GM20431 (cell line): ENCODE results near the gene TACC3.

ENCODE experiments used
- in situ Hi-C: fragments of 300-500 bp; cut with MseI, MboI; formaldehyde crosslinking; loops from one replicate; pipeline ENCODE4 v1.15.0; 2020; ENCODE audit warnings: low sequenced_read_pairs; ENCODE audit not compliant: unreplicated experiment

The TACC3 gene

DNA sequence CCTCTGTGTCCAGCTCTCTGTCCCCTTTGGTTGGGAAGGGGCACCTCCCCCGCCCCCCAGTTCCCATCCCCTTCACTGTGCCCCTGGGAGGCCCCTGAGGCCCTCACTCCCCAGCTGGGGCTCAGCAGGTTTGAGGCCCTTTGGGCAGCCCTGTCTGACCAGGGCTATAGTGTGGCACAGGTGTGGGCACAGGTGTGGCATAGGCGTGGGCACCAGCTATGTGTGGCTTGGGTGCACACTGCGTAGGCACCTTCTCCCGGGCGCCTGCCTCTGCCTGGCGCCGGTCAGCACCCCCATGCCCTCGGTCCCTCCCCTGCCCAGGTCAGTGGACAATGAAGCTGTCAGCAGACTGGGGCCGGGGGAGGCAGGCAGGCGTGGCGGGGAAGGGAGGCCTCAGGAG lies 64.3 kb downstream of the TACC3 start:
- in situ Hi-C loops = no loop called here

DNA sequence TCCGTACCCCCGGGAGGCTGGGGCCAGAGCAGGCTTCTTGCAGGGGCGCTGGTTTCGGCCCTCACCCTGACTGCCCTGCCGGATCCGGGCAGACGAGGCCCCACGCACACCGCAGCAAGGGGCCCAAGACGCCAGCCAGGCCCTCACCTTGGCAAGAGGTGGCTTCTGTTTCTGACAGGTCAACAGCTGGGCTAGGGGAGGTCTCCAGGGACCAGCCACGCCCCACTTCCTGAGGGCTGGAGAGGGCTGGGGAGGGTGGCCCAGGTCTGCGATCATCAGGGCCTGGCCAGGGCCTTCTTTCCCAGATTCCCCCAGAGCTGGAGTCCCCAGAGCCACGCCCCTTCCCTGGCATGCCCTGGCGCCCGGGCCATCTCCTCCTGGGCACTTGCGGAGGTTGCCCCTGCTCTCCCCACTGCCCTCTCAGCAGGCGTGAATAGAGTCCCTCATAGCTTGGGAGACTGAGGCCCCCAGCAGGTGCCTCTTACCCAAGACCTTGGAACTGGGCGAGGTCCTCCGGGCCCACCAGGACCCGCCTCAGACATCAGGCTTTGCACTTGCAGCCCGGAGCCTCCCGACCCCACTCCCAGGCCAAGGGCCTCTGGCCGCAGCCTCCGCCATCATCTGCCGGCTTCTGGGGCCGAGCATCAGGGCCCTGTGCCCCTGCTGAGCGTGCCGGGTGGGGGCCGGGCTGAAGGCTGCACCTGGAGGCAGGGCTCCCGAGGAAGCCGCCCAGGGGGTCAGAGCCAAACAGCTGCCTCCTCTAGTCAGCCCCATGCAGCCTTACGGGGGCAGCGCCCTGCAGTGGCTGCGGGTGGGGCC lies 65.4 kb downstream of the TACC3 start:
- in situ Hi-C loops = no loop called here

DNA sequence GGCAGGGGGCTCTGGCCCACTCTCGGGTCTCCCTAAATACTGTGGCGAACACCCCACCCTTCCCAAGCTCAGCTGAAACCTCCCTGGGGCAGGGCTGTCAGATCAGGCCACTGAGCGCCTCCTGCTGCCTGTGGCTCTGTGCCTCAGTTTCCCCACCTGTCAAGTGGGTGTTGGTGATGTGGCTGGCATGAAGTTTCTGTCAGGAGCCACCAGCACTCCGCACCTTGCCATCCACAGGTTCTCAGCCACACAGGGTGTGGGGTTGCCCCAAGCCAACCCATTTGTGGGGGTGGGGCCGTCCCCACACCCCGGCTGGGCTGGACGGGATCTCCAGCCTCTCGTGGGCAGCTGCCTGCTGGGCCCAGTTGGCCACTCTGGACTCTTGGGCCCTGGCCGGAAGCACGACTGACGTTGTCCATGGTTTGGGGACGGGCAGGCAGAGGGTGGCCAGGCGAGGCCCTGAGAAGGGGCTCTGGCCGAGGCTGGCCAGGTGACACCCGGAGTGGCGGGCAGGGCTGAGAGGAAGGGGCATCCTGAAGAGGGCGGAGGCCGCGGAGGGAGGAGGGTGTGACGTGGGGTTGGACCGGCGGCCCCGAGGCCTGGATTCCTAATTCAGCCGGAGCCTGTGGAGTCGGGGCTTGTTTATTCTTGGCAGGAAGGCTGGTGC lies 66.2 kb downstream of the TACC3 start:
- in situ Hi-C loops = no loop called here

DNA sequence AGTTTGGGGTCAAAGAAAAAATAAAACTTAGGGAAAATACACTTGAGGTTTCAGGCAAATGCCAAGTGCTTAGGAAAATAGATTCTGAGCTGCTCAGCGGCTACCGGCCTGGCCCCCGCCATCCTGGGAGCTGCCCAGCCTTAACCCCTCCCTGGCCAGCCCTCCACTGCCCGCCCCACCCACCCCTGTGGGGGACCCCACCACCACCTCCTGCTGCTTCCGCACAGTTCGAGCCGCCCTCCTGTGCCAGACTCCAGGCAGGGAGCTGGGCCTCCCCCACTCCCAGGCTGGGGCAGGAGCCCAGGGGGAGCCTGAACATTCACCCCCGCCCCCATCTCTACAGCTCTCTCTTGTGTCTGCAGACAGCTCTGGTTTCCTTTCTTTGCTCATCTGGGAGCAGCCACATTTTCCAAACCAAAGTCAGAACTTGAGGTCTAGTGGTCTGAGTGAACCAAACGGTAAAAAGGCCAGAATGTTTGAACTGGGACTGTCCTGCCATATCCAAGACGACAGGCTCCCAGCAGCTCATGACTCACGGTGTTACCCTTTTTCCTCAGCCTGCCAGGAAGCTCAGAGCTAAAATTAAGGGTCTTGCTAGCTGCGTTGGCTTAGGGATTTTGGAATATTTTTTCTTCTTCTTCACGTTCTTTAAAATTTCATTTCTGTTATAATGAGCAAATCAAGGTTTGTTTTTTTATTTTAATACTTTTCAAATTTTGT lies 67.1 kb downstream of the TACC3 start:
- in situ Hi-C loops = no loop called here

DNA sequence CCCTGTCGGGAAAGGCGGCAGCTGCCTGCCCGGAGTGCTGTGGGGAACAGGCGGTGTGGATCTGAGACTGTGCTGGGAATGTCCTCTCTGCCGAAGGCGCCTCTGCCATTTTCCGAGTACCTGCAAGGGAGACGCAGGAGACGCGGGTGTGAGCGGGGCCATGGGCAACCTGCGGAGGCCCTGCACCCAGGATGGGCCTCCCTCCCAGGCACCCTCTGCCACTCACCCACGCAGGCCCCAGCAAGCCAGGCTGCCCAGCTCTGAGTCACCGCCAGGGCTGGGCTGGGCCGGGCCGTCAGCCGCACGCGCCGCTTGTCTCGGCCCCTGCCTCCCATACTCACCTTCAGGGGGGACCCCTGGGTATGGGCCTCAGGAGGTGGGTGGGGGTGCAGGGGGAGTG lies 68.2 kb downstream of the TACC3 start:
- in situ Hi-C loops = no loop called here

DNA sequence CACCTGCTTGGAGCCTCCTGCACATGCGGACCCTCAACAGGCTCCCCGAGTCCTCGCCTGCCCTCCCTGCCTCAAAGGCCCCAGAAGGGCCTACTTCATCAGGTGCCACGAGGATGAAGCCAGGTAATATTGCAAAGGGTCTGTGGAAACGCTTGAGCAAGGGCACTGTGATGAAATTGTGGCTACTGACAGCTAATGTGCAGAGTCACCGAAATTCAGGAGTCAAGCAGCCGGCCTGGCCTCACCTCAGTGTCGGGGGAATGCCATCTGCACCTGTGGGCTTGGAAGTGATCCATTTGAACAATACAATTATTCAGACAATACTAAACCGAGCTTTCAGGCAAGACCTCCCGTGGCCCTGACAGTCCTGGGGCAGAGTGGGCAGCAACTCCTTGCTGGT lies 68.7 kb downstream of the TACC3 start:
- in situ Hi-C loops = no loop called here

DNA sequence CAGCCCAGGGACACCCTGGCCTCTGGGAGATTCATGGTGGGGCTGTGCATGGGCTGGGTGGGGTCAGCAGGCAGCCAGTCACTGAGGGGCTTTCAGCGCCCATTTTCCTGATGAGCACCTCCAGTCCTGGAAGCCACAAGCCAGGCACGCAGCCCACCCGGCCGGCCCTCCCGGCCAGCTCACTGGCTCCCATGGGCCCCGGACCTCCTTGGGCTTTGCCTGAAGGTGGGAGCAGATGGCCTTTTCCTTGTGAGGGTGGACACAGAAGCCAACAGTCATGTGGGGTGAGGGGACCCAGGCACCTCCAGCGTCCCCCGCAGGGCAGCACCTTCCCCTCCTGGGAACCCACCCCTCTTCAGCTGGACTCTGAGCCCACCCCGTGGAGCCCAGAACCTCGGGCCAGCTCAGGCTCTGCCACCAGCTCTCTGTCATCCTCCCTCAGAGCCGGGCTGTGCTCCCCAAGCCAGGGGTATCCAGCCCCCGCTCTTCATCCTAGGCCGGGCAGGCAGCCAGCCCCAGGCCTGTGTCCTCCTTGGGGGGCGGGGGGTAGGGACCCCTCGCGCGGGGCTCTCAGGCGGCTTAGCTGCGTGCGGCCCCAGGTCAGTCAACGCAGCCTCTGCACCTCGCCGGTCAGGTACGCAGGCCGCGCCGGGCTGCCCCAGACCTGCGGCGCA lies 71.0 kb downstream of the TACC3 start:
- in situ Hi-C loops = no loop called here

DNA sequence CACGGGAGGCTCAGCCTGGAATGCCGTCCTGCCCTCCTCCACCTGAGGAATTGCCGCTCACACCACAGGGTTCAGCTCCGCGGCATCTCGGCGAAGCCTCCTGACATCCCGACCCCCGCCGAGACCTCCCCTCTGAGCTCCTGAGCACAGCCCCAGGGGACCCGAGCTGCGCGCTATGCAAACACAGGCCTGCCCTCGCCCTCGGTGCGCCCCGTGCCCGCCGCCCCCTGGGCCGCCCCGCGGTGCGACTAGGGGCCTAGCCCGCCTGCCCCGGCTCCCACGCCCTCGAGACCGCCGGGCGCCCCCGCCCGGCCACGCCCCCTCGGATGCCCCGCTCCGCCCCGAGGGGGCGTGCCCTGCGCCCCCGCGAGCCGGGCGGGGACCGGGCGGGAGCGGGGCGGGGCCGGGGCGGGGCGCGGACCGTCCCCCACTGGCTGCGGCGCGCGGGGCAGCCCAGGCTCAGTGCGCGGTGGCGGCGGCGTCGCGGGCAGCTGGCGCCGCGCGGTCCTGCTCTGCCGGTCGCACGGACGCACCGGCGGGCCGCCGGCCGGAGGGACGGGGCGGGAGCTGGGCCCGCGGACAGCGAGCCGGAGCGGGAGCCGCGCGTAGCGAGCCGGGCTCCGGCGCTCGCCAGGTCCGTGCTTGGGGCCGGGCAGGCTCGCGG lies 71.6 kb downstream of the TACC3 start, which contains the start of gene FGFR3:
Gene FGFR3, plus strand, starts transcription at position 462 of the 664 bp plus-strand sequence. CDS start 642 bp downstream, outside the sequence.
- in situ Hi-C loops = no loop called here

DNA sequence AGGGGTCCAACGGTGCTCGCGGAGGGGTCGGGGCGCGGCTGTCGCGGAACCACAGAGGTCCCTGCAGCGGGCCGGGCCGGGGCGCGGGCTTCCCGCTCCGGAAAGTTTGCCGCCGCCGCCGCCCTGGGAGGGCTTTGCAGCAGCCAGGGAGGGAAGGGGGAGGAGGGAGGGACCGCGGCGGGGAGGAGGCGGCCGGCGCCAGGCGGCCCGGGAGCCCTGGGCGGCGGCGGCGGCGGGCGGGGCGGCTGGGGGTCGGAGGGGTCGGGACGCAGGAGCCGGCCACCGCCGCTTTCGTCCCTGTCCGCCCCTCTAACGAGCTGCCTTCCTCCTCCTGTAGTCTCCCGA lies 72.1 kb downstream of the TACC3 start:
- in situ Hi-C loops = no loop called here

DNA sequence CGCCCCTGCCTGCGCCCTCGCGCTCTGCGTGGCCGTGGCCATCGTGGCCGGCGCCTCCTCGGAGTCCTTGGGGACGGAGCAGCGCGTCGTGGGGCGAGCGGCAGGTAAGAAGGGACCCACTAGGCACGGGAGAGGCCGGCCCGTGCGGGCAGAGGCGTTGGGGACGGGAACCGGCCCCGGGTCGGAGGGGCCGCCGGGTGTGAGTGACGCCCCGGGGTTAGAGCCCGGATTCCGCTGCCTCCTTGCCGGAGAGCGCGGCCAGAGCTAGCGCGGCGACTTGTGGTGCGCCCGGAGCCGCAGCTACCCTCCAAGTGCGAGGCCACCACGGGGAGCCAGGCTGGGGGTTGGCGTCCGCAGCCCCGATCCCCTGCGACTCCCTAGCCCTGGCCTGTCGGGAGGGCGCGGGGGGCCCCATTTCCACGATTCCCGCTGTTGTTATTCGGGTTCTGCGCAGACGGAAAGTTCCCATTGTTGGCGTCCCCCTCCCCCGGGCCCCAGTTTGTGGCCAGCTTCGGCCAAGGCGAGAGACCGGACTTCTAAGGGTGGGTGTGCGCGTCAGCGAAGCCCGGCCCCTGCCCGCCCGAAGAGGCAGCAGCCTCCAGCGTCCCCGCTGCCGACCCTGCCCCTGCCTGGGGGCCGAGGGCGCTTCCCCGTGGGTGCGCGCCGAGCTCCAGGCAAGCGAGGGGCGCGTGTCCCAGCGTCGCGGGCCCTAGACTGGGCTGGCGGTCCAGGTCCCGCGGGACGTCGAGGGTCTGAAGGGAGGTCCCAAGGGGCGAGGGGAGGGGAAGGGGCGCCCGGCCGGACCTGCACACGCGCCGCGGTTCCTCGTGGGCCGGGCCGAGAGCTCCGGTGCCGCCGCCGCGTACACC lies 72.9 kb downstream of the TACC3 start:
- in situ Hi-C loops = no loop called here
